ENCODE measurements around the gene GIMAP7. TPM values are rescaled to one million over a fixed set of nuclear protein-coding genes. Genes with fewer than 3 reads are reported as not detected.

GIMAP7 gene
- total RNA-seq, 1 donor from 2014 or later, result not detected

DNA sequence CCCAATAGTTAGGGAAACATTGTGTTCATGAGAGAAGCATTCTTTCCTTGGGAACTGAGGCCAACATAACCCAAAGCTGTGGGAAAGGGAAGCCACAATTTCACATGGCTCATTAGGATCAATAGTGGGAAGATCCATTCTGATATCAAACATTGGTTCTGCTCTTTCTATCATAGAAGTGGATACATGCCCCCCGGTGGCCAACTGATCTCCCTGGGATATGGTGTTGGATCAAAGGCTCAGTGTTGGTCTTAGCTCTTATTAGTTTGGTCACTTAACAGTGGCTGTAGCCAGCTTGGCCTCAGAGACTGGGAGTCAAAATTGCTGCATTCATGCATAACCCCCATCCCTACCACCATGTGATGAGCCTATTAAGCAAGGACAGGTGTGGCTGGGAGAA is 45.8 kb downstream of the GIMAP7 start:
- TF ChIP-seq, protein P1, sequence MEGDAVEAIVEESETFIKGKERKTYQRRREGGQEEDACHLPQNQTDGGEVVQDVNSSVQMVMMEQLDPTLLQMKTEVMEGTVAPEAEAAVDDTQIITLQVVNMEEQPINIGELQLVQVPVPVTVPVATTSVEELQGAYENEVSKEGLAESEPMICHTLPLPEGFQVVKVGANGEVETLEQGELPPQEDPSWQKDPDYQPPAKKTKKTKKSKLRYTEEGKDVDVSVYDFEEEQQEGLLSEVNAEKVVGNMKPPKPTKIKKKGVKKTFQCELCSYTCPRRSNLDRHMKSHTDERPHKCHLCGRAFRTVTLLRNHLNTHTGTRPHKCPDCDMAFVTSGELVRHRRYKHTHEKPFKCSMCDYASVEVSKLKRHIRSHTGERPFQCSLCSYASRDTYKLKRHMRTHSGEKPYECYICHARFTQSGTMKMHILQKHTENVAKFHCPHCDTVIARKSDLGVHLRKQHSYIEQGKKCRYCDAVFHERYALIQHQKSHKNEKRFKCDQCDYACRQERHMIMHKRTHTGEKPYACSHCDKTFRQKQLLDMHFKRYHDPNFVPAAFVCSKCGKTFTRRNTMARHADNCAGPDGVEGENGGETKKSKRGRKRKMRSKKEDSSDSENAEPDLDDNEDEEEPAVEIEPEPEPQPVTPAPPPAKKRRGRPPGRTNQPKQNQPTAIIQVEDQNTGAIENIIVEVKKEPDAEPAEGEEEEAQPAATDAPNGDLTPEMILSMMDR (IDR thresholded peaks at IDR 0.05; ENCODE audit: unreplicated experiment), result no peak
- H3K27me3 Mint-ChIP-seq, result no peaks in the 10 kb centered on the region
- DNase-seq (ENCODE audit: low spot score, unreplicated experiment), result no peak
- no peak overlapping the region for H3K4me3 Mint-ChIP-seq (ENCODE audit: low read depth)
- no peaks in the 10 kb centered on the region for H3K4me1 Mint-ChIP-seq (ENCODE audit: low read depth)
- H3K27ac Mint-ChIP-seq, result no peak overlapping the region
- H3K9me3 Mint-ChIP-seq (ENCODE audit: low read depth), result peaks cover 15% of the 10 kb centered on the region
- no peaks in the 10 kb centered on the region for H3K36me3 Mint-ChIP-seq (ENCODE audit: insufficient read depth)

DNA sequence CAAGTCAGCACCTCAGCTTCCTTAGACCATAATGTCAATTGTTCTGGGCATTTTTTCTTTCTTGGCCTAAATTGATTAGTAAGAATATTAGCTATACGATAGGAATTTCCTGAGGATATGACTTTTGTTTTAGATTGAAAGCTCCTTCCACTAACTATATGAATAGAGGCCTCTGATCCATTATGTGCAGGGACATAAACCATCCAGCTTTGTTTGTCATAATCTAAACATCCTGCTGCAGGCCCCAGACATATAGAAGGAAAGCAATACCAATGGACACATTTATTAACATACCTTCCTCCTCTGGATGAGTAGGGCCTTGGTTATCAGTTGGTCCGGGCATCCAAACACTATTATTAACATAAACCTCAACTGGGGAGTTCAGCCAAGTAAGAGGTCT is 48.2 kb downstream of the GIMAP7 start:
- TF ChIP-seq, protein P1 (IDR thresholded peaks at IDR 0.05; ENCODE audit: unreplicated experiment), result no peak
- Mint-ChIP-seq H3K4me3 (ENCODE audit: low read depth) (no peak overlapping the region), H3K36me3 (ENCODE audit: insufficient read depth) (no peaks in the 10 kb centered on the region), H3K27me3 (no peaks in the 10 kb centered on the region), H3K4me1 (ENCODE audit: low read depth) (no peaks in the 10 kb centered on the region), H3K9me3 (ENCODE audit: low read depth) (peaks cover 15% of the 10 kb centered on the region), H3K27ac (no peak overlapping the region)
- DNase-seq (ENCODE audit: low spot score, unreplicated experiment), result no peak

DNA sequence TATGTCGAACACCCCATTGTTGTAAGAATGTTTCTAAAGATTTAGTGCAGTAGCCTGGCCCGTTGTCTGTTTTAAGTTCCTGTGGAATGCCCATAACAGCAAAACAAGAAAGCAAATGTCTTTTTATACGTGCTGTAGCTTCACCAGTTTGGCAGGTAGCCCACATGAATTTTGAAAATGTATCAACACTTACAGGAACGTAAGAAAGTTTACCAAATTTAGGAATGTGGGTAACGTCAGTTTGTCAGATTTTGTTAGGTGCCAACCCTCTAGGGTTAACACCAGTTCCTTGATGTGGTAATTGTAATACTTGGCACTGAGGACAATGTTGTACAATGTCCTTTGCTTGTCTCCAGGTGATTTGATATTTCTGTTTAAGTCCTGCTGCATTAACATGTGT is 49.3 kb downstream of the GIMAP7 start:
- no peak overlapping the region for H3K27ac Mint-ChIP-seq
- no peaks in the 10 kb centered on the region for H3K4me1 Mint-ChIP-seq (ENCODE audit: low read depth)
- H3K36me3 Mint-ChIP-seq (ENCODE audit: insufficient read depth), result no peaks in the 10 kb centered on the region
- peaks cover 15% of the 10 kb centered on the region for H3K9me3 Mint-ChIP-seq (ENCODE audit: low read depth)
- H3K27me3 Mint-ChIP-seq, result no peaks in the 10 kb centered on the region
- no peak overlapping the region for H3K4me3 Mint-ChIP-seq (ENCODE audit: low read depth)
- no peak for DNase-seq (ENCODE audit: low spot score, unreplicated experiment)
- TF ChIP-seq, protein P1 (IDR thresholded peaks at IDR 0.05; ENCODE audit: unreplicated experiment), result no peak

DNA sequence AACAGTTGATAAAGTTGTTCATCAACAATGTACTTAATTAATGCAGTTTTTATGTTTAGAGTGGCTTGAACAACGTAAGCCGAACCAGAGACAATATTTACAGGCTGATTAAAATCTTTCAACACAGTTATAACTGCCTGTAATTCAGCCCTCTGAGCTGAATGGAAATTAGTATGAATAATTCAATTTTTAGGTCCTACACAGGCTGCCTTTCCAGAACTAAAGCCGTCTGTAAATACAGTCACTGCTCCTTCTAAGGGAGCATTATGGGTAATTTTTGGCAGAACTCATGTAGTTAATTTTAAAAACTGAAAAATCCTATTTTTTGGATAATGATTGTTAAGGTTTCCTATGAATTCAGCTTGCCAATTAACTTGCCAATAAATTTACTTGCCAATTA is 49.9 kb downstream of the GIMAP7 start:
- TF ChIP-seq, protein P1 (IDR thresholded peaks at IDR 0.05; ENCODE audit: unreplicated experiment), result no peak
- Mint-ChIP-seq H3K27me3 (no peaks in the 10 kb centered on the region), H3K9me3 (ENCODE audit: low read depth) (peaks cover 12% of the 10 kb centered on the region), H3K27ac (no peak overlapping the region), H3K36me3 (ENCODE audit: insufficient read depth) (no peaks in the 10 kb centered on the region), H3K4me3 (ENCODE audit: low read depth) (no peak overlapping the region), H3K4me1 (ENCODE audit: low read depth) (no peaks in the 10 kb centered on the region)
- DNase-seq (ENCODE audit: low spot score, unreplicated experiment), result no peak

DNA sequence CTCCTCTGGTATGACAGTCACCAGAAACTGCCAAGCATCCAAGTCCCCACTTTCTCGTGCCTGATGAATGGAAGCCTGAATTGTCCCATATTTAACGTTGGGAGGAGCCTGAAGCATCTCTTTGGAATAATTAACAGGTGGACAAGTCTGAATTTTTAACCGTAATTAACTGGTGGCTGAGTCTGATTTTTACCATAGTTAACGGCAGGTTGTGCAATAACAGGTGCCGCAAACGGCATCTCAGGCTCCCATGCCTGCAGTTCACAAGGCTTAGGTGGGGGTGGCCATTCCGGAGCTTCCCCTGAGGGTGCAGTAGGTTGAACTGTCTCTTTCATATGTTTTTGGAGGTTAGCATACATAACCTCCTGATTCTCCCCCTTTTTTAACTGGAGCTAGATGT is 50.6 kb downstream of the GIMAP7 start:
- TF ChIP-seq, protein P1 (IDR thresholded peaks at IDR 0.05; ENCODE audit: unreplicated experiment), result no peak
- peaks cover 7% of the 10 kb centered on the region for H3K9me3 Mint-ChIP-seq (ENCODE audit: low read depth)
- H3K36me3 Mint-ChIP-seq (ENCODE audit: insufficient read depth), result no peaks in the 10 kb centered on the region
- H3K27me3 Mint-ChIP-seq, result no peaks in the 10 kb centered on the region
- H3K4me3 Mint-ChIP-seq (ENCODE audit: low read depth), result no peak overlapping the region
- no peaks in the 10 kb centered on the region for H3K4me1 Mint-ChIP-seq (ENCODE audit: low read depth)
- no peak for DNase-seq (ENCODE audit: low spot score, unreplicated experiment)
- H3K27ac Mint-ChIP-seq, result no peak overlapping the region
